ENCODE results near the gene FGF7.

- TF ChIP-seq, protein P1, sequence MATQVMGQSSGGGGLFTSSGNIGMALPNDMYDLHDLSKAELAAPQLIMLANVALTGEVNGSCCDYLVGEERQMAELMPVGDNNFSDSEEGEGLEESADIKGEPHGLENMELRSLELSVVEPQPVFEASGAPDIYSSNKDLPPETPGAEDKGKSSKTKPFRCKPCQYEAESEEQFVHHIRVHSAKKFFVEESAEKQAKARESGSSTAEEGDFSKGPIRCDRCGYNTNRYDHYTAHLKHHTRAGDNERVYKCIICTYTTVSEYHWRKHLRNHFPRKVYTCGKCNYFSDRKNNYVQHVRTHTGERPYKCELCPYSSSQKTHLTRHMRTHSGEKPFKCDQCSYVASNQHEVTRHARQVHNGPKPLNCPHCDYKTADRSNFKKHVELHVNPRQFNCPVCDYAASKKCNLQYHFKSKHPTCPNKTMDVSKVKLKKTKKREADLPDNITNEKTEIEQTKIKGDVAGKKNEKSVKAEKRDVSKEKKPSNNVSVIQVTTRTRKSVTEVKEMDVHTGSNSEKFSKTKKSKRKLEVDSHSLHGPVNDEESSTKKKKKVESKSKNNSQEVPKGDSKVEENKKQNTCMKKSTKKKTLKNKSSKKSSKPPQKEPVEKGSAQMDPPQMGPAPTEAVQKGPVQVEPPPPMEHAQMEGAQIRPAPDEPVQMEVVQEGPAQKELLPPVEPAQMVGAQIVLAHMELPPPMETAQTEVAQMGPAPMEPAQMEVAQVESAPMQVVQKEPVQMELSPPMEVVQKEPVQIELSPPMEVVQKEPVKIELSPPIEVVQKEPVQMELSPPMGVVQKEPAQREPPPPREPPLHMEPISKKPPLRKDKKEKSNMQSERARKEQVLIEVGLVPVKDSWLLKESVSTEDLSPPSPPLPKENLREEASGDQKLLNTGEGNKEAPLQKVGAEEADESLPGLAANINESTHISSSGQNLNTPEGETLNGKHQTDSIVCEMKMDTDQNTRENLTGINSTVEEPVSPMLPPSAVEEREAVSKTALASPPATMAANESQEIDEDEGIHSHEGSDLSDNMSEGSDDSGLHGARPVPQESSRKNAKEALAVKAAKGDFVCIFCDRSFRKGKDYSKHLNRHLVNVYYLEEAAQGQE (IDR thresholded peaks at IDR 0.05; ENCODE audit: insufficient read depth in 1 of 2, low read depth in 2 of 2, low read length in 2 of 2): no peak
- no peak for TF ChIP-seq TAF1 (IDR thresholded peaks at IDR 0.05; ENCODE audit: borderline replicate concordance, insufficient read depth, low read length)
These were observed 7.9 kb upstream of the FGF7 start for GRCh38 chr15:49415149-49415548.

Measured in PFSK-1 (cell line).